ENCODE results near the gene ANKRD33. TPM values are rescaled to one million over a fixed set of nuclear protein-coding genes. Genes with fewer than 3 reads are reported as not detected.

The ANKRD33 gene, protein sequence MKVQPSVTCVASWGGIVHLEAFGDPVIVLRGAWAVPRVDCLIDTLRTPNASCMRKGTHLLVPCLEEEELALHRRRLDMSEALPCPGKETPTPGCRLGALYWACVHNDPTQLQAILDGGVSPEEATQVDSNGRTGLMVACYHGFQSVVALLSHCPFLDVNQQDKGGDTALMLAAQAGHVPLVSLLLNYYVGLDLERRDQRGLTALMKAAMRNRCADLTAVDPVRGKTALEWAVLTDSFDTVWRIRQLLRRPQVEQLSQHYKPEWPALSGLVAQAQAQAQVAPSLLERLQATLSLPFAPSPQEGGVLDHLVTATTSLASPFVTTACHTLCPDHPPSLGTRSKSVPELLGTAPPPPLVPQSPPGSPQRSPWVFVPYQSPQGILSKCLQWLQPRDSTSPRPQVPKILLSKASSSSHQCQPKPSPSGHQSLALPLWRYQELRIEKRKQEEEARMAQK
- total RNA-seq (2014; rRNA removed; shearing (Covaris generic)) = not detected in 2 replicates

GRCh38 chr12:51887476-51888315 is at the start of gene ANKRD33:
ANKRD33 (plus strand) TSS chr12:51888103; CDS start chr12:51888187, 84 bp downstream.
- DNase-seq (ENCODE audit: low read depth) = no peak

DNA sequence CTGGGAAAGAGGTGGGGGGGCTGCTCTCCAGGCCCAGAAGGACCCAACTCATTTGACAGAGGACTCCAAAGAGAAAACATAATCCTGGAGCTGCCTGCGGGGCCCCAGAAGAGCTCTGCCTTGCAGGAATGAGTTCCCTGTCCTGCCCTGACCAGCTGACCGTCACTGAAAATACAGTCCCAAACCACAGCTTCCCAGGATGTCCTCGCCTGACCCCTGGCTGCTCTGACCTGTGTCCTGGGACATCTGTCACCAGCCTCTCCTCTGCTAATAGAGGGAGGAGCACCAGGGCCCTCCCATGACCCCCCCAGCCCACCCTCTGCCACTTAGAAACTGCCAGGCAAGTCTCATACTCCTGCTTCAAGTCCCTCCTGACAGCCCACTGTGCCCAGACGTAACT is 49.1 kb upstream of the ANKRD33 start:
- no peak for DNase-seq (ENCODE audit: low read depth)

DNA sequence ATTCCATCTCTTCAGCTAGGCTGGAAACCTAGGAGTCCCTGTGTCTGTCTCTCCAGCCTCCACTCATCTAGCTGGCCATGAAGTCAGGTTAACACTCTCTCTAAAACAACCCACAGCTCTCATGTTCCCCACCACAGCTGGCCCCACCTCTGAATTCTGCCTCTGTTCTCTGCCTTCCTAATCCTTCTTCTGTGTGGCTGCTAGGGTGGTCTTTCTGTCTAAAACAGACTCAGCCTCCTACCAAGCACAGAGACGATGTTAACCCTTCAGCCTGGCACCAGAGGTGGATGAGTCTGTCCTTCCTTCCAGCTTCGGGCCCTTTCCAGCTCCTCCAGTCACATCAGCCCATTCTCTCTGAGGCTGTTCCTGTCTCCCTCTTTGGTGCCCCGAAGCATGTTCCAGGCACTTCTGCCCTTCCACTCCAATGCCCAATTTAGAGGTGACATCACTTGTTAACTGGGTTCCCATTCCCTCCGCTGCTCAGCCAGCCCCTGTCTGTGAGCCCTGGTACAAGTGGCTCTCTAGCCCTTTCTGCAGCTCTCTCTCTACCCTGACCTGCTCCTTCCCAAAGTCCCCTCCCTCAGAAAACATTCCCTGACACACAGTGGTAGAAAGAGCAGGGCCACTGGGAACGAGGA is 48.5 kb upstream of the ANKRD33 start:
- no peak for DNase-seq (ENCODE audit: low read depth)

- DNase-seq (ENCODE audit: low read depth) = no peak
These were observed 46.9 kb upstream of the ANKRD33 start for GRCh38 chr12:51840966-51841365.

- DNase-seq (ENCODE audit: low read depth) = no peak
These were observed 46.2 kb upstream of the ANKRD33 start for GRCh38 chr12:51841727-51842126.

DNA sequence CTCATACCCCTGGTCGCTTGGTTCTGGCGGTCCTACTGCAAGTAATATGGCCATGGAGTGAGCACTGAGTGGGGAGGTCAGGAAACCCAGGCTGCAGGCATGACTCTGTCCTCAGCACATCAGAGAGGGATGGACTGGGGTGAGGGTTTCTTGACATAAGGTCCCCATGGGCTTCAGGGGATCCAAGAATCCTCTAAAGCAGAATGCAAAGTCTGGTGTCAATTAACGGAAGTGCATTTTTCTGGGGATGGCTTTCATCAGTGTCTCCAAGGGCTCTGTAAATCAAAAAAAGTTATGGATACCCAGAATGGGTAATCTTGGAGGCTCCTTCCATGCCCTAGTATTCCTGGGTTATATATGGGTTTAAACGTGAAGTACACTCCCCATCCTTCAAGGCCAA is 43.0 kb upstream of the ANKRD33 start:
- no peak for DNase-seq (ENCODE audit: low read depth)

GRCh38 chr12:51845482-51845881 is 42.4 kb upstream of the ANKRD33 start:
- DNase-seq (ENCODE audit: low read depth) = no peak

- DNase-seq (ENCODE audit: low read depth) = no peak
These were observed 41.6 kb upstream of the ANKRD33 start for GRCh38 chr12:51846271-51846691.

DNA sequence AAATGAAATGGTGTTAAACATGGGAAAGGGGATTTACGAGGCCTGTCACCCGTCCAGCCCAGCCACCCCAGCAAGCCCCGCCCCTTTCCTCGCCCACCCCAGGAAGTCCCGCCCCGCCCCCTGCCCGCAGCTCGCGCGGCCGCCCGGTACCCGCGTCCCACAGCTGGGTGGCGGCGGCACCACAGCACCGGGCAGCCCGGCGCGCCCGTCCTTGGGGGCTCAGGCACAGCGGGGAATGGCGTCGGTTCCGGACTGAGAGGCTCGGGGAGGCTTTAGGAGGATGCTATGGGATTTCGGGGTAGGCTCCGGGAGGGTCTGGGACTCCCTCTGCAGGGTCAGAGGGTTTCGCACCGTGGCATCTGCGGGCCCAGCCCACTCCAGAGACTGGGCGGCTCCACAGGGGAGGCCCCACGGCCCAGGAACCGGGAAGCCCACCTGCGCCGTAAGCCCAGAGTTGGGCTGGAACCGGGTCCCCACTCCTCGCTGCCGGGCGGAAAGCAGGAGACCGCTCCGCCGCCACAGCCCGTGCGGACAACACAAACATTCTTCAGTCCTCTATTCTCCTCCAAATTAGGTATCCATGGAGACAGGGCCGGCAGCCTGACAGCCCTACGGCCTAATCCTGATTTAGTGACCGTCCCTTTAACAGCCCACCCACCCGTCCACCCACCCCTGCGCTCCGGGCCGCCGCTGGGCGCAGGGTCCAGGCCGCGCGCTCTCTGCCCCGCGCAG is 40.8 kb upstream of the ANKRD33 start:
- DNase-seq (ENCODE audit: low read depth) = no peak

DNA sequence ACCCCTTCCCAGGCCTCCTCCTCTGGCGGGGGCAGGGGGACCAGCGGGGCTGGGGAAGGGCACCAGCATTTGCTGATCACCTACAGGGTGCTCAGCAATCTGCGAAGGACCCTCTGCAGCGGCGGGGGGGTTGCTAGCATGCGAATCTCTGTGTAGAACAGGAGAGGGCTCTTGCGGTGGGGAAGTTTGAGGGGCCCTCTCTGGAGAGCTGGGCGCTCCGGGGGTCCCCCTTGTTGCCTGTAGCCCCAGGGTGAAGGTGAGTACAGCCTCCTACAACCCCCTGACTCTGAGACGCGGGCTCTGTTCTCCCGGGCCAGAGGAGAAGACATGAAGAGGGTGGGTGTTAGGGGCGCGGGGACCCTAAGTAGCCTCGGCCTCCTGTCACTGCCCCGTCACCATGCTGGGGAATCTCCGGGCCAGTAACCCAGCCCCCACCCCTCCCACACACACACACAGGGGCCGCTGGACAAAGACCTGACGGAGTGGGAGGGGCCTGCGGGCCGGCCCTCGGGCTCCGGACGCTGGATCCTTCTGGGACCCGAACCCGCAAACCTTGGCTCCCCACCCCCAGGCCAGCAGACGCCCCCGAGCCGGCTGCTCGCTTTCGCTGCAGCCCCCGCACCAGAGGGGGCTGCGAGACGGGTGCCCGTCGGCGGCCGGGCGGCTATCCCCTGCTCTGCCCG is 40.1 kb upstream of the ANKRD33 start:
- DNase-seq (ENCODE audit: low read depth) = no peak

- no peak for DNase-seq (ENCODE audit: low read depth)
These were observed 39.6 kb upstream of the ANKRD33 start, which contains the start of gene FIGNL2 for GRCh38 chr12:51848326-51848727. FIGNL2 (minus strand) TSS chr12:51848718; CDS start chr12:51822413, 26,305 bp downstream.

- DNase-seq (ENCODE audit: low read depth) = no peak
These were observed 38.8 kb upstream of the ANKRD33 start for GRCh38 chr12:51848841-51849735.

DNA sequence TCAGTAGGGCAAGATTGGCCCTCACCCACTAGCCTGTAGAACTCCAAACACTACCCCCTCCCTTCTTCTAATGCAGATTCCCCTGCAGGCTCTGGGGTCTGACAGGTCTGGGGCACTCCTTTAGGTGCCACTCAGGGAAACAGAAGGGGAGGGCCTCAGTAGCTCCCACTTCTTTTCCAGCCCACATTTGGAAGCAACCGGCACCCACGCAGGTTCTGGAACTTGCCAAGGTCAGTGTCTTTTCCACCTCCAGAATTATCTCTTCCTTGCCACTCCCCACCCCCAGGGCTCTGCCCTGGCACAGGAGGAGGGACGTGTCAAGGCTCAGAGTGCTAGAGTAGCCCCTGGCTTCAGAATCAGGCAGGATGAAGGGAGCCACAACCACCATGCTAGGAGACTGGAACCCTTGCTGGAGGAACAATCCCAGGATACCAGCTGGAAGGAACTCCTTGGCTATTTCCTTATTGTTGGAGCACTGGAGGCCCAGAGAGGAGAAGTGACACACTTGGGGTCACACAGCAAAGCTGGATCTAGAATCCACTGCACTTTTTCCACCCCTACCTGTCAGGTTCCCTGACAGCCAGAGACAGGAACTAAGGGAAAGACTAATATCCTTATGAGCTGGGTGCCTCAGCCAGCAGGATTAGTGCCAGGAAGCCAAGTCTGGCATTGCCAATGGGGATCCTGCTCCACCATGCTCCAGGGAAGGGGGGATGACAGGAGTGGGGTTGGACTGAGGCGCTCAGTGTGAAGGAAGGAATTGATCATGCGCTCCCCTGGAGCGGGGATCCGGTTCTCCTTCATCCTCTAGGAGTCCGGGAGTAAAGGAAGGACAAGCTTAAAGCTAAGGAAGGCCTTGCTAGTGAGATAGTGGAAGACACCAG is 37.6 kb upstream of the ANKRD33 start:
- DNase-seq (ENCODE audit: low read depth) = no peak

DNA sequence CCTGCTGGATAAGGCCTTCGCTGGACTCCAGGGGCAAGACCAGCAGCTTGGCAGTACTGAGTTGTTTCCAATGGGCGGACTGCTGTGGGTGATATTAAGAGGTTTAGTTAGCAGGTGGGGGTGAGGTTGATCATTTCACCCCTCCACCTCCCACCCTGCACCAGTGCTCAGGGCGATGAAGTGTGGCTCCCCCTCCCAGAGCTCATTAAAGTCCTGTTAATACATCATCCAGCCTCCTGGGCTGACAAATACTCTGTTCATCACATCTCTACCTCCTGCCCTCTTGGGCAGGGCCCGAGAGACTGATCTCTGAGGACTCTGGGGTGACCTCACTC is 37.0 kb upstream of the ANKRD33 start:
- DNase-seq (ENCODE audit: low read depth) = no peak

DNA sequence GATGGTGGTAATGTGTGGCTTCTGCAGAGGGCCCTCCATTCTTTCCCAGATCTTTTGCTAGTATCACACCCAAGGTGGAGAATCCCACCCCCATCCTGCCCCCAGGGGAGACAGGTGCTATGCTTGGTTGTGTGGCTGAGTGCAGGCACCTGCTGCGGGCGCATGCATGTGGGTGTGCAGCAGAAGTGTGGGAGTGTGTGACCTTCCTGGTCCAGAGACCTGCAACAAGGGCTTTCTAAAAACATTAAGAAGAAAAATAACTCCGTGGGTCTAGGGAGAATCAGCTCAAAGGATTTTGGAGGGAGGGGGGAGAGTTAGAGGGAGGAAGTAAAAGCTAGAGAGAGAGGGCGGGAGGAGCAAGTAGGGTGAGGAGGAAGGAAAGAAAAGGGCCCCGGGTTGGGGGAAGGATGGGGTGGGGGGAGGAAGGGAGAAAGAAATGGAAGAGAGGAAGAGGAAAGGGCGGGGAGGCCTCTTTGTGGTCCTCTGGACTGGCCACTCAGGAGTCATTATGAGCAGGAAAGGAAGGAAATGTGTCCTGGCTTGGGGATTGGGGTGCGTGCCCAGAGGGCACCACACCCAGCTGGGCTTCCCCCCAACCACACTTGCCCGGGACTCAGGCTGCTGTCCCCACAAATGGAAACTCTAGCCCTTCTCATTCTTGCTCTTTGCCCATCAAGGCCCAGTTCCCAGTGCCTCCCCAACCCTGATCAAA is 36.3 kb upstream of the ANKRD33 start:
- no peak for DNase-seq (ENCODE audit: low read depth)

GRCh38 chr12:51852404-51853137 is 35.3 kb upstream of the ANKRD33 start:
- no peak for DNase-seq (ENCODE audit: low read depth)

GRCh38 chr12:51855586-51856428 is 32.1 kb upstream of the ANKRD33 start:
- DNase-seq (ENCODE audit: low read depth) = no peak

Measured in RPMI7951 (cell line).